HG03432 (cell line): ENCODE data around the gene ALKBH6.

Experiments used
- ATAC-seq: cut with Tn5 transposase; IDR thresholded peaks from one replicate; pipeline ENCODE4 v1.9.1; 2021; ENCODE audit warnings: mild to moderate bottlenecking, moderate library complexity; ENCODE audit not compliant: unreplicated experiment

Gene ALKBH6

DNA sequence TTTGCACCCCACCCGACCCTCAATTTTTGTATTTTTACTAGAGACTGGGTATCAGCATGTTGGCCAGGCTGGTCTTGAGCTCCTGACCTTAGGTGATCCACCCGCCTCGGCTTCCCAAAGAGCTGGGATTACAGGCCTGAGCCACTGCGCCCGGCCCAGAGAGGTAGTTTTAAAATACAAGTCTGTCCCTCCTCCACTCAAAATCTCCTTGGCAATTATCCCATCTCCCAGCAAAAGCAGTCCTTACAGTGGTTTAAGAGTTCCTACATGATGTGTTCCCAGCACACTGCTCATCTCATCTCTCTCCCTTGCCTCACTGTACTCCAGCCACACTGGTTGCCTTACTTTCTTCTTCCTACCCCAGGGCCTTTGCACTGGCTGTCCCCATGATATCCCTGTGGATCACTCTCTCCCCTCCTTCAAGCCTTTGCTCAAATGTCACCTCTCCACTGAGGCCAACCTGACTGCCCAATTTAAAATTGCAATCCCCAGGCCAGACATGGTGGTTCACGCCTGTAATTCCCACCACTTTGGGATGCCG lies 53.5 kb downstream of the ALKBH6 start:
- ATAC-seq: no peak

DNA sequence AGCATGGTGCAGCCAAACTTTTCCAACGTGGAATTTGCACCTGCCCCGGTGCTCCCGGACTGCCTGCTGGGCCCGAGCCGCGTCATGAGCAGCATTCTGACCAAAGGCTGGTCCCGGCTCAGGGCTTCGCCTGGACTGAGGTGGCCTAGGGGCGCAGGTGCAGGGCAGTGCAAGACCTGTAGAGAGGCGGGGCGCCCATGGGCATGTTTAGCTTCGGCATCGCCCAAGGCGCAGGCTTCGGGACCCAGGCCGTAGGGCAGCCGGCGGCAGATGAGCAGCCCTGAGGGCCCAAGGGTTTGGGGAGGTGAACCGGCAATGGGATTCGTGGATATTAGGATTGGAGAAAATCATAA lies 54.1 kb downstream of the ALKBH6 start:
- no peak for ATAC-seq
